ENCODE data around the gene ANKMY2. TPM values are rescaled to one million over a fixed set of nuclear protein-coding genes. Genes with fewer than 3 reads are reported as not detected.
"Not testable (repeated sequence)": the region's sequence is repeated elsewhere in the genome, so short reads cannot be mapped to it uniquely, and the experiment has no call there.

ANKMY2 gene
- total RNA-seq, 2 experiments from 2014 or later, result 9.8 to 10.3 TPM

- Mint-ChIP-seq H3K9me3 (no peaks in the 10 kb centered on the region), H3K27ac (no peak overlapping the region), H3K27me3 (no peaks in the 10 kb centered on the region), H3K36me3 (ENCODE audit: low read depth) (peaks cover 10% of the 10 kb centered on the region), H3K4me1 (no peaks in the 10 kb centered on the region), H3K4me3 (no peak overlapping the region)
- DNase-seq, result no peak
- CTCF ChIA-PET, result no interaction called here
- POLR2A ChIA-PET, result no interaction called here
Observed at GRCh38 chr7:16599860-16600259, 45.7 kb downstream of the ANKMY2 start.

- Mint-ChIP-seq H3K27ac (no peak overlapping the region), H3K4me3 (no peak overlapping the region), H3K27me3 (no peaks in the 10 kb centered on the region), H3K36me3 (ENCODE audit: low read depth) (peaks cover 7% of the 10 kb centered on the region), H3K4me1 (no peaks in the 10 kb centered on the region), H3K9me3 (no peaks in the 10 kb centered on the region)
- POLR2A ChIA-PET, result no interaction called here
- no peak for DNase-seq
- CTCF ChIA-PET, result interaction anchor here (0.9 to 1.2 kb wide), 3 partner anchors 10 to 1172 kb away, joined by 3 to 6 read pairs (median 6); no protein-coding TSS in a partner anchor
Observed at GRCh38 chr7:16598015-16598414, 47.5 kb downstream of the ANKMY2 start.

- CTCF ChIA-PET; H3K4me1 Mint-ChIP-seq; POLR2A ChIA-PET; H3K4me3 Mint-ChIP-seq; H3K9me3 Mint-ChIP-seq; DNase-seq; H3K36me3 Mint-ChIP-seq (ENCODE audit: low read depth); H3K27me3 Mint-ChIP-seq; H3K27ac Mint-ChIP-seq: not testable (repeated sequence)
Observed at GRCh38 chr7:16595596-16595995, 50.0 kb downstream of the ANKMY2 start.

- H3K27ac Mint-ChIP-seq, result no peak overlapping the region
- no peak overlapping the region for H3K4me3 Mint-ChIP-seq
- no peaks in the 10 kb centered on the region for H3K36me3 Mint-ChIP-seq (ENCODE audit: low read depth)
- POLR2A ChIA-PET, result no interaction called here
- no peak for DNase-seq
- H3K9me3 Mint-ChIP-seq, result no peaks in the 10 kb centered on the region
- no peaks in the 10 kb centered on the region for H3K4me1 Mint-ChIP-seq
- CTCF ChIA-PET, result no interaction called here
- H3K27me3 Mint-ChIP-seq, result no peaks in the 10 kb centered on the region
Observed at GRCh38 chr7:16594676-16595075, 50.9 kb downstream of the ANKMY2 start.

- no peaks in the 10 kb centered on the region for H3K36me3 Mint-ChIP-seq (ENCODE audit: low read depth)
- no peaks in the 10 kb centered on the region for H3K9me3 Mint-ChIP-seq
- no peak overlapping the region for H3K27ac Mint-ChIP-seq
- no peak for DNase-seq
- no peak overlapping the region for H3K4me3 Mint-ChIP-seq
- H3K4me1 Mint-ChIP-seq, result no peaks in the 10 kb centered on the region
- no peaks in the 10 kb centered on the region for H3K27me3 Mint-ChIP-seq
- ChIA-PET CTCF (no interaction called here), POLR2A (no interaction called here)
Observed at GRCh38 chr7:16594061-16594460, 51.5 kb downstream of the ANKMY2 start.

- no peaks in the 10 kb centered on the region for H3K36me3 Mint-ChIP-seq (ENCODE audit: low read depth)
Observed at GRCh38 chr7:16592395-16592794, 53.2 kb downstream of the ANKMY2 start.

GRCh38 chr7:16590424-16590823 lies 55.1 kb downstream of the ANKMY2 start:
- no peaks in the 10 kb centered on the region for H3K9me3 Mint-ChIP-seq
- POLR2A ChIA-PET, result no interaction called here
- CTCF ChIA-PET, result interaction anchor here (0.6 kb wide), 1 partner anchor 8 kb away, joined by 3 read pairs; no protein-coding TSS in a partner anchor

More at GRCh38 chr7:16592395-16592794, 53.2 kb downstream of the ANKMY2 start:
- Mint-ChIP-seq H3K4me3 (no peak overlapping the region), H3K4me1 (no peaks in the 10 kb centered on the region), H3K27me3 (no peaks in the 10 kb centered on the region), H3K9me3 (no peaks in the 10 kb centered on the region), H3K27ac (no peak overlapping the region)
- DNase-seq, result no peak
- POLR2A ChIA-PET, result no interaction called here
- CTCF ChIA-PET, result interaction anchor here (0.7 kb wide), 1 partner anchor 993 kb away, joined by 3 read pairs; no protein-coding TSS in a partner anchor

GRCh38 chr7:16589881-16590280 lies 55.7 kb downstream of the ANKMY2 start:
- Mint-ChIP-seq H3K36me3 (ENCODE audit: low read depth) (no peaks in the 10 kb centered on the region), H3K27me3 (no peaks in the 10 kb centered on the region), H3K9me3 (no peaks in the 10 kb centered on the region), H3K4me1 (no peaks in the 10 kb centered on the region), H3K27ac (no peak overlapping the region), H3K4me3 (no peak overlapping the region)
- POLR2A ChIA-PET, result no interaction called here
- CTCF ChIA-PET, result no interaction called here
- DNase-seq, result no peak

More at GRCh38 chr7:16590424-16590823, 55.1 kb downstream of the ANKMY2 start:
- Mint-ChIP-seq H3K4me1 (no peaks in the 10 kb centered on the region), H3K27ac (no peak overlapping the region), H3K36me3 (ENCODE audit: low read depth) (no peaks in the 10 kb centered on the region), H3K27me3 (no peaks in the 10 kb centered on the region), H3K4me3 (no peak overlapping the region)
- no peak for DNase-seq

- CTCF ChIA-PET, result no interaction called here
- H3K27ac Mint-ChIP-seq, result no peak overlapping the region
- H3K36me3 Mint-ChIP-seq (ENCODE audit: low read depth), result no peaks in the 10 kb centered on the region
Observed at GRCh38 chr7:16587790-16588189, 57.8 kb downstream of the ANKMY2 start.

GRCh38 chr7:16587129-16587528 lies 58.4 kb downstream of the ANKMY2 start:
- Mint-ChIP-seq H3K4me3 (no peak overlapping the region), H3K9me3 (no peaks in the 10 kb centered on the region), H3K27ac (no peak overlapping the region), H3K4me1 (no peaks in the 10 kb centered on the region), H3K36me3 (ENCODE audit: low read depth) (no peaks in the 10 kb centered on the region), H3K27me3 (no peaks in the 10 kb centered on the region)
- DNase-seq, result no peak
- CTCF ChIA-PET, result no interaction called here
- POLR2A ChIA-PET, result no interaction called here

More at GRCh38 chr7:16587790-16588189, 57.8 kb downstream of the ANKMY2 start:
- no peak for DNase-seq
- Mint-ChIP-seq H3K27me3 (no peaks in the 10 kb centered on the region), H3K9me3 (no peaks in the 10 kb centered on the region), H3K4me1 (no peaks in the 10 kb centered on the region), H3K4me3 (no peak overlapping the region)
- POLR2A ChIA-PET, result no interaction called here

GRCh38 chr7:16586081-16586874 lies 59.3 kb downstream of the ANKMY2 start:
- no peak for DNase-seq
- no peaks in the 10 kb centered on the region for H3K27me3 Mint-ChIP-seq
- H3K36me3 Mint-ChIP-seq (ENCODE audit: low read depth), result no peaks in the 10 kb centered on the region
- H3K27ac Mint-ChIP-seq, result no peak overlapping the region
- no peak overlapping the region for H3K4me3 Mint-ChIP-seq
- no peaks in the 10 kb centered on the region for H3K4me1 Mint-ChIP-seq
- ChIA-PET POLR2A (no interaction called here), CTCF (no interaction called here)
- no peaks in the 10 kb centered on the region for H3K9me3 Mint-ChIP-seq

- H3K36me3 Mint-ChIP-seq (ENCODE audit: low read depth), result no peaks in the 10 kb centered on the region
- DNase-seq, result no peak
Observed at GRCh38 chr7:16585540-16585939, 60.0 kb downstream of the ANKMY2 start.

GRCh38 chr7:16583834-16584233 lies 61.7 kb downstream of the ANKMY2 start:
- ChIA-PET POLR2A (no interaction called here), CTCF (interaction anchor here (0.5 kb wide), 1 partner anchor 324 kb away, joined by 7 read pairs; no protein-coding TSS in a partner anchor)
- no peaks in the 10 kb centered on the region for H3K9me3 Mint-ChIP-seq
- H3K27me3 Mint-ChIP-seq, result no peaks in the 10 kb centered on the region
- H3K4me3 Mint-ChIP-seq, result no peak overlapping the region
- no peak overlapping the region for H3K27ac Mint-ChIP-seq
- no peaks in the 10 kb centered on the region for H3K36me3 Mint-ChIP-seq (ENCODE audit: low read depth)
- no peaks in the 10 kb centered on the region for H3K4me1 Mint-ChIP-seq
- no peak for DNase-seq

More at GRCh38 chr7:16585540-16585939, 60.0 kb downstream of the ANKMY2 start:
- ChIA-PET POLR2A (no interaction called here), CTCF (no interaction called here)
- Mint-ChIP-seq H3K27me3 (no peaks in the 10 kb centered on the region), H3K9me3 (no peaks in the 10 kb centered on the region), H3K4me1 (no peaks in the 10 kb centered on the region), H3K4me3 (no peak overlapping the region), H3K27ac (no peak overlapping the region)

GRCh38 chr7:16581286-16581685 lies 64.3 kb downstream of the ANKMY2 start:
- Mint-ChIP-seq H3K4me1 (no peaks in the 10 kb centered on the region), H3K36me3 (ENCODE audit: low read depth) (no peaks in the 10 kb centered on the region), H3K27ac (no peak overlapping the region), H3K9me3 (no peaks in the 10 kb centered on the region), H3K27me3 (peaks cover 2% of the 10 kb centered on the region), H3K4me3 (no peak overlapping the region)
- no peak for DNase-seq
- CTCF ChIA-PET, result no interaction called here
- POLR2A ChIA-PET, result no interaction called here
